ENCODE measurements around the gene TSPAN11.

The TSPAN11 gene

DNA sequence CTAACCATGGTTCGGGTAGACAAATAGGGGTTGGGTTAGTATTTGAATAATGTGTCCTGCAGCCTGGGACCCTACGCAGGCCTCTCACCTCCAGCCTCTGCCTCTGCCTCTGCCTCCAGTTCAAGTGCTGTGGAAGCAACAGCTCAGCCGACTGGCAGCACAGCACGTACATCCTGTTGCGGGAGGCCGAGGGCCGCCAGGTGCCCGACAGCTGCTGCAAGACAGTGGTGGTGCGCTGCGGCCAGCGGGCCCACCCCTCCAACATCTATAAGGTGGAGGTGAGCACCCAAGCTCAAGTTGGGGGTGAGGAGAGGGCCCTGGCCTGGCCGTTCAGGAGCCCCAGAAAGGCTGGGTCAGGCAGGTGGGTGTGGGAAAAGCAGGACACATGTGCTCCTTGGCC, 55.9 kb downstream of the TSPAN11 start:
- FAIRE-seq = no peak

DNA sequence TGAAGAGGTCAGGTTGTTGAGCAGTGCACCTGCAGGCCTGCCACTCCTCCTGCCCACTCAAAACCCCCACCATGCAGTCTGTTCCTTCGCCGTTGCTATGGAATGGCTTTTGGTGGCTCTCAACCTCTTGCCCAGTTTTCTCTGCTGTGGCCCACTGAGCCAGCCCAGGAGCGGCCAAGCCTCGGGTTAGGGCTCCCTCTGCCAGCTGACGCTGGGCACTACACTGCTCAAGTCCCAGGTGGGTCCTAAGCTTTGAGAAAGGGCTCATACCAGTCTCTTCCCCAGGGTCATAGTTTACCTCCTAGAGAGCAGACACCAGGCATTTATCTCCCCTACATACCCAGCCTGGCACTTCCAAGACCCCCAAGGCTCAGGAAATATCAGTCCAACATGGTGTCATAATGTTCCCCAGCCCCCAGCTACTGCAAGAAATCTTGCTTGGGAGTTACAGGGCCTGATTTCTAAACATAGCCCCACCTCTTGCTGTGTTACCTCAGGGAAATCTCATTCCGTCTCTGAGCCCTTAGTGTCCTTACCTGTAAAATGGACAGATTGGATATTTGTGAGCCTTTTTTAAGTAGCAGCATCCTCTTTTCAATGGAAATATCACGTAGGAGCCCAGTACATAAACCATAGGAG, 59.4 kb downstream of the TSPAN11 start:
- FAIRE-seq = no peak

DNA sequence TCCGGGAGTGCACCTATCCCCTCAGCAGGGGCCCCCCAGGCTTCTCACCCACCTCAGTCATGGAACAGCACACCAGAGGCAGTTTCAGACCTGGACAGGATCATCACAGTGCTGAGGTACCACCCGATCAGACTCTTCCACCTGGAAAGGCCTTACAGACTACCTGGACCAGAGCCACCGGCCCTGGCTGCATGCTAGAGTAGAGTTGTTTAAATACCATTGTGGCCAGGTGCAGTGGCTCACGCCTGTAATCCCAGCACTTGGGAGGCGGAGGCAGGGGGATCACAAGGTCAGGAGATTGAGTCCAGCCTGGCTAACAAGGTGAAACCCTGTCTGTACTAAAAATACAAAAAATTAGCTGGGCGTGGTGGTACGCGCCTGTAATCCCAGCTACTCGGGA, 61.5 kb downstream of the TSPAN11 start:
- FAIRE-seq = no peak

DNA sequence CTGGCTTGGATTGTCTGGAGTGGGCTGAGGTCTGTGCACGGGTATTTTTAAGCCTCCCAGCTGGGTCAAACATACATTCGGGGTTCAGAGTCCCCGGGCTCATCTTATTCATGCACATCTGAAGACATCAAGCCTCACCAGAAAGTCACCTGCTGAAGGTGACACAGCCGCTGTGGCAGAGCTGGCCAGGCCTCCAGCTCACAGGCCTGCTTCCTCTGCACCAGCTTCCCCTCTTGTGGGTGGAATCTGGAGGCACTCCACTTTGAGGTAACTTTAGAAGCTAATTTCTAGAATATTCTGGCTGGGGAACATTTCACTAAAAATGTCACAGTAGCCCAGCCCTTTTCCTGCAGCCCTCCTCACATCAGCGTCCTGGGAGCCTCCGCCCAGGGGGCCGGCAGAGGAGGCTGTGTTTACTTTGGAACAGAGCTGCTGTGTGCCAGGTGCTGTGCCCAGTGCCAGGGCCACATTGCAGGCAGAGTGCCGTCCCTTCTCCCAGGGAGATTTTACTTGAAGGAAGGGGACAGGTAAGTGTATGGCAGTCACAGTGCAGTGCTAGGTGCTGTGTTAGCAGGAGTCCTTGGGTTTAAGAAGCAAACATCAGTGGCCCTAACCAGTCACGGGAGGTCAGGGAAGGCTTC, 62.2 kb downstream of the TSPAN11 start:
- no peak for FAIRE-seq

DNA sequence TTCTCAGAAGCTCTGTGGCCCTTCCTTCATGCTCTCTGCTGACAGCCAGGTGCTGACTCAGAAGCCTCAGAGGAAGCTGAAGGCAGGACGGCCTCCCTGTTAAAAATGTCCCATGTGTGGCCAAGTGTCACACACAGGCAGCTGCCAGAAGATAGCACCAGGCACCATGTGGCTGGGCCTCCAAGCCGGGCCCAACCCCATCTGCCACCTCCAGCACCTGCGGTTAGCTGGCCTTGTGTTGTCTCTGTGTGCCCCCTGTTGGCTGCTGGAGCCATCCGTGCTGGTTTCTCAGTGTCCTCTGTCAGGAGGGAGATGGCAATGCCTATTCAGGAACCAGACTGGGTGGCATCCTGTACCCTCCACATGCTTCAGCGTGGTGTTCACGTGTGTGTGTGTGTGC, 63.2 kb downstream of the TSPAN11 start:
- no peak for FAIRE-seq

DNA sequence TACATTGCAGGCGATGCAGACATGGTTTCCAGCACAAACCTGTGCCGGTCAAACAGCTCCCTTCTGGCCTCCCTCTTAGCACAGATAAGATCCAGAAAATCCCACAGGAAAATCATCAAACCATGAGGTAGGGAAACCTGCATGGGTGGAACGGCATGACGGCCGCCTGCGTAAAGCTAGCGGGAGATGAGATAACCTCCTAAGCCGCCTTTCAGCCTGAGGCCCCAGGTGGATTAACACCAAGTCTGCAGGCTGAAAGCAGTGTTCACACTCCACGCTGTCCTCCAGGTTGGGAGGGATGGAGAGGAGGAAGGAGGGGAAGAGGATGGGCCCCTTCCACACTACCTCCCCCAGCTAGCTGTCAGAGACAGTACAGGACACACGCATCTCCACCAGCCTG, 63.8 kb downstream of the TSPAN11 start:
- FAIRE-seq = no peak

DNA sequence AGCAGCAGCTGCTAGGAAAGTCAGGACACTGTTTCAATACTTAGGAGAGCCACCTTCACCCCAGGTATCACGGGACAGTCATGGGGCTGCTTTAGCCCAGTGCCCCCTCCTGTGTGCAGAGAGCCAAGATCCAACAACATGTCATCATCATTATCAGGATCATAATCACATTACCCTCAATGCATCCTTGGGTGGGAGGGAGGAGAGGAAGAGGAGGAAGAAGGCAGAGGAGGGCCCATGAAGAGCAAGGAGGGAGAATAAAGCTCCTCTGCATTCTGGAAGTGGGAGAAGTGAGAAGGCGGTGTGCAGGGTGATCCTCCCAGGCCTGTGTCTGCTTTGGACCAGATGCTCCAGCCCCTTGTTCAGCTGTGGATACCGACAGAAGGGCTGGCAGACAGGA, 64.2 kb downstream of the TSPAN11 start:
- no peak for FAIRE-seq

DNA sequence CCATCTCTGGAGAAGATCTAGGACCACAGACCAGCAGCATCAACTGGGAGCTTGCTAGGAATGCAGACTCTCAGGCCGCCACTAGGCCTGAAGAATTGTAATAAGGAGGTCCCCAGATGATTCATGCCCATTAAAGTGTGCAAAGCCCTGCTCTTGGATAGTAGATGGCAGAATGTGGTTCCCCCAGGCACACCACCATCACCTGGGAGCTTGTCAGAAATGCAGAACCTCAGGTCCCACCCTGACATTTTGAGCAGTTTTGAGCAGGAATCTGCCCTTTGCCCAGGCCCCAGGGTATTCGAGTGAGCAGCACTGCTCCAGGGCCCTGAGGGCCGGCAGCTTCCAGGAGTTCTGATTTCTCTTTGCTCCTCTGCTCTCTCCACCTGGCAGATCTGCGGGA, 64.9 kb downstream of the TSPAN11 start:
- no peak for FAIRE-seq

DNA sequence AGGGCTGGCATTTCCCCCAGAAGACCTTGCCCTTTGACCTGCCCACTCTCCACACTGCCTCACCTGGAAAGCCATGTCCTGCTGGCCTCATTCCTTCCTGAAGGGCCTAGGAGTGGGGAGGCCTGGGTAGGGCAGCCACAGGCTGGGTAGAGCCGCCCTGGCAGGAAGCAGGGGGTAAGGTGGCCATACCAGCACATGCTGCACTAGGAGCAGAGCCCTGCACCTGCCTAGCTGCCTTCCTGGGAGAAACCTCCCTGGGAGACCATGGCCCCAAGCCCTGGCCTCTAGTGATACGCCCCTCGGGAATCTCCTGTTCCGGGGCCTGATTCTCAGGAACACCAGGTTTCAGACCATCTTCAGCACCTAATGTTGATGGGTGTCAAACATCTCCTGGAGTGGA, 65.8 kb downstream of the TSPAN11 start:
- FAIRE-seq = no peak

DNA sequence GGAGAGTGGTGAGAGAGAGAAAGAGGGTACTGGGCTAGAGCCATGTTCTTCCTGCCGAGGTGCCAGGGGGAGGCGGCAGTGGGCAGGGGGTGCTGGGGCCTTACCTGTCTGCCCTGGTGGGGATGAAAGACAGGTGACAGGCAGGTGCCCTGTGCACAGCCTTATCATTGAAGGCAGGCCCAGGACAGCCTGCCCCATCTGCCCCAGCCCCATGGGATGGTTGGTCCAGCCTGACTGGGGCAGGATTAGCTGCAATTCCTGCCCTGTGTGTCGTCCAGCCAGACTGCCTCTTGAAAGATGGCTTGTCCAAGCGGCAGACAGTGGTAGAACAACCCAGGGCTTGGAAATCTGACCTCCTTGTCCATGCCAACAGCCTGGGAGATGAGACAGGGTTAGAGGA, 67.2 kb downstream of the TSPAN11 start:
- no peak for FAIRE-seq

DNA sequence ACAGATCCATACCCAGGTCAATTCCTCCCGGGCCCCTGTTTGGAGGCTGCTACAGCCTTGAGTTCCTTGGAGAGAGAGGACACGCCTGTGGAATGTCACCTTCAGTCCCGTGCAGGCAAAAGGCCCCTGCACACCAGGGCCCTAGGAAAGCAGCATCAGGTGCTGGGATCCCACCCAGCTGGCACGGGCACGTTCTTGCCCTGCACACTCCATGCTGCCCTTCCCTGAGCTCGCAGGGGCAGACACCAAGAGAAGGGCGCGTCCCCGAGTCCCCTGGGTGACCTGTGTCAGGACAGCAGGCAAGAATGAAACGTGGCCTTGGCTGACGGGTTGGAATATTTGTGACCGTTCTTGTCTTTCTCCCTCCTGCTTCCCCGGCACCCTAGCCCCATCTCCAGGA, 67.7 kb downstream of the TSPAN11 start:
- FAIRE-seq = no peak

DNA sequence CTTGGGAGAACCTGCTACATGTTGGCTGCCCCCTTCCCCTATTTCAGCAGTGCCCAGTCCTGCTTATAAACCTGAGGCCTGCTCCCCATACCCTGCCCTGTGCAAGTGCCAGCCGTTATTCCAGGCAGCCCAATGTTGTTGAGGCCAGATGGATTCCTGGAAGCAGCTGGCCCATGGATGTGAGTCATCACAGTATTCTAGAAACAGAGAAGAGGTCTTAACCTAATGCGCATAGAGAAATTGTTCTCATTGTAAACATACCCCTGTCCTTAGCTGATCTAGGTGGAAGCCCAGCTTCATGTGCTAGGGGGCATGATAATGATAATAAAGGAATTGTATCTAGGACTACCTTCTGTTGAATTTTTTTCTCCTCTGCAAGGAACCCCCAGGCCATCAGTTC, 69.7 kb downstream of the TSPAN11 start:
- no peak for FAIRE-seq

DNA sequence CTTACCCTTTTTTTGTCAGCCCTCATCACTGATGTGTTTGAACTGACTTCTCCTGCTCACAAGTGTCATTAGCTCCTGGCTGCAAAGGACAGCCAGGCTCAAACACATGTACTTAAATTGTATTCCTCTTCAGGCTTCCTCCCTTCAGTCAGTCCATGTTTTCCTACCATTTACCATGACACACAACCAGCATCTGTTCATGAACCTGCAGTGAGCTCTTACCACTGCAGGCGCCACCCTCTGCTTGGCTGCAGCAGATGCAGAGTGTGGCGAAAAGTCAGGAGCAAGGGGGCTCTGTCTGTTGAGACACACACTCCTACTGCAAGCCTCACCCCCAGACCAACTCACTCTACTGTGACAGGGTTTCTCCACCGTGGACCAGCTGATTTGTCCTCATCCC, 70.2 kb downstream of the TSPAN11 start:
- FAIRE-seq = no peak

DNA sequence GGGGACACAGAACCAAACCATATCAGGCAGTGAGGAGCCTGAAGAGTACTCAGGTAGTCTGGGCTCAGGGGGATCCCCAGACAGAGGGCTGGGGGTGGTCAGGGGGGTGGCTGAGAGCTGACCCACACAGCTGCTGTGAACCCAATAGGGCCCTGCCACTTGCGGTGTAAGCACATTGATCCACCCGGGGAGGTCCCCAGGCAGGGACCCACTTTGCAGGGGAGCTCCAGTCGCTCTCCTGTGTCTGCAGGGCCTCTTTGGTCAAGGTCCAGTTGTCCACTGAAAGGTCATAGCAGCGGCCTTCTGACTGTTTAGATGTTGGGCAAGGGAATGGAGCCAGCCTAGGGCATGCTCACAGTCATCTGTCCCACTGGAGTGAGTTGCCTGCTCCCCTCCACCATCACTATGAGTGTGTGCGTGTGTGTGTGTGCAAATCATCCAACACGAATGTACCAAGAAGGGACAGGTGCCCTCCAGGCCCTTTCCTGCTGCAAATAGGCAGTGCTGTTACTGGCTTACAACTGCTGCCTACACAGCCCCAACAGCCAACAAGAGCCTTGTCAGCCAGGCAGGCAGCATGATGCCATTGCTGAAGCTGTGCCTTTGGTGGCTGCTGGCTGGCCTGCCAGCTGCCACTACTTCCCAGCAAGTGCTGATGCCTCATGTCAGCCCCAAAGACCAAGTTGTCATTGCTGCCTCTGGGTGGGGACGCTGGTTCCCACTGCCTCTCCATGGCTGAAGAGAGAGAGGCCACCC, 71.3 kb downstream of the TSPAN11 start:
- no peak for FAIRE-seq

DNA sequence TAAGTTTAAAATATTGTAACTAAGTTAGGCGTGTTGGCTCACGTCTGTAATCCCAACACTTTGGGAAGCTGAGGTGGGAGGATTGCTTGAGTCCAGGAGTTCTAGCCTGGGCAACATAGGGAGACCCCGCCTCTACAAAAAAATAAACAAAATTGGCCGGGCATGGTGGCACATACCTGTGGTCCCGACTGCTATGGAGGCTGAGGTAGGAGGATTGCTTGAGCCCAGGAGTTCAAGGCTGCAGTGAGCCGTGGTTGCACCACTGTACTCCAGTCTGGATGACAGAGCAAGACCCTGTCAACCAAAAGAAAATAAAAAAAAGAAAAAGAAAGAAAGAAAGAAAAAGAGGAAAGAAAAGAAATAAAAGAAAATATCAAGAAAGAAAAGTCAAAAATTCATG, 72.5 kb downstream of the TSPAN11 start:
- no peak for FAIRE-seq

DNA sequence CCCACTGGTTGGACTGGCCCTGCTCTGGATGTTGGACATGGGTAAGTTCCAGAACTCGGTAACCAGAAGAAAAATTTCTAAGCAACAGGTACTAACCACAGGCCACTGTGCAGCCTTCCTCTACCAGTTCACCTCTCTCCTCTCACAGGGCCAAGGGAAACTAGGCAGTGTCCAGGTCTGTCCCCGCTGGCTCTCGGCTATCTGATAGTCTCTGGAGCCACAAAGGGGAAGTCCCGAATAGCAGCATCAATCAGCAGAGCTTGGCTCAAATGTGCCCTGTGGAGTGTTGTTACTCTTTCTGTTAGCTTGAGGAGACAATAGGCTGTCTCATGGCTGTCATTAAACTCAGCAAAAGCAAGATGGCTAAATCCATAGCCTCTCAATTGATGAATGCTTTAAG, 73.2 kb downstream of the TSPAN11 start:
- no peak for FAIRE-seq

DNA sequence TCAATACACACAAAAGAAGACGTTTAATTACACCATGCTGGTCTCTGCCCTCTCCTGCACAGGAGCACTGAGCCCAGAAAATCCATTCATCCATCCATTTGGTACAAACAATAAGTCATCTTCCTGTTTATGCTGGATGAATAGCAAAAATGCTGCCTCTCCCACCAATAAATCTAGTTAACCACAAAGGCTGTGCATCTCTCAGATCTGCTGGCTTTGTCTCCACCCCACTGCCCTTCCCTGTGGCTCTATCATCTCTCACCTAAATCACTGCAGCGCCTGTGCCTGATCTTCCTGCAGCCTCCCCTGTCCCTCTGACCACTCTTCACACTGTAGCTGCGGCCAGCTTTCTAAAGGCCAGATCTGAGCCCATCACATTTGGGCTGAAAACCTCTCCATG, 74.2 kb downstream of the TSPAN11 start:
- no peak for FAIRE-seq

DNA sequence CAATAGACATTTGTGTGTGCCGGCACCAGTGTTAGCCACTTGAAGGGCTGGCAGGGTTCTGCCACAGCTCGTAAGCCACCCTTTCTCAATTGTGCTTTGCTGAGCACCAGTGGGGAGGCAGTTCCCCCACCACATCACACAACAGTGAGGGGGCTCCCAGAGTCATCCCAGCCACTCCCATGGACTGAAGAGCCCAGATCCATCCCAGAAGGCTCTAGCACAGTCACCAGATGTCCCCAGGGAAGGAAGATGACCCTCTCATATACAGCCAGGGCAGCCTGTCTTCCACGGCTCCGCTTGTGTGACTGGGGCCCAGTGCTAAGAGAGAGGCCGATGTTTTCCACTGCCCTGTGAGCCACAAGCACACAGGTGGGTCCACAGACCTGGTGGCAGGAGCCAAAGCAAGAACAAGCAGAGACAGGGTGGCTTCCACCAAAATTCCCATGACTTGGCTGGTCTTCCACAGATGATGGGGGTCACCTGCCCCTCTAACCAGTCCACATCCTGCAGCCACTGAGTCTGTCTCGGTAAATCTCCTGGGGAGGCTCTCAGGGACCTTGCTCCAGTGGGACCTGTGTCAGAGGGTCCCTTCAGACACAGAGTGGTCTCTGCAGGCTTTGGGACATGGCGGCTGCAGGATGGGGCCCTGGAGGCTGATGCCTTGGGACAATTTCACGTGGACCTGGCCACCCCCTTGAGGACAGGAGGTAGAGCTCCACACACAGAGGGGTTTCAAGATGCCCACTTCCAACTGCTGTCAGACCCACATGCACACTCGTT, 75.2 kb downstream of the TSPAN11 start:
- FAIRE-seq = no peak

DNA sequence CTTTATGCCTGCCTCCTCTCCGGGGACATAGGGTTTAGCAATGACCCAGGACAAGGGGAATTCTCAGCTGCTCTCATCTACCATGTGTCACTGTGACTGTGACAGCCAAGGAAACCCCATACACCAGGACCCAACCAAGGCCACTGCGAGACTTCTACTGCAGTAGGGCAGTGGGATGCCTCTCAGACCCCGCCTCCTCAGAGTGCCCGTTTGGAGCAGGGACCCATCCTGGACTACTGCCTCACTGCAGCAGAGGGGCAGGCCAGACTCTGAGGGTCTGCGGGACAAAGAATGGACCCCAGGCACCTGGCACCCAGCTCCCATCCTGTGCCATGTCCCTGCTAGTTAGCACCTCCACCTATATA, 75.8 kb downstream of the TSPAN11 start:
- no peak for FAIRE-seq

DNA sequence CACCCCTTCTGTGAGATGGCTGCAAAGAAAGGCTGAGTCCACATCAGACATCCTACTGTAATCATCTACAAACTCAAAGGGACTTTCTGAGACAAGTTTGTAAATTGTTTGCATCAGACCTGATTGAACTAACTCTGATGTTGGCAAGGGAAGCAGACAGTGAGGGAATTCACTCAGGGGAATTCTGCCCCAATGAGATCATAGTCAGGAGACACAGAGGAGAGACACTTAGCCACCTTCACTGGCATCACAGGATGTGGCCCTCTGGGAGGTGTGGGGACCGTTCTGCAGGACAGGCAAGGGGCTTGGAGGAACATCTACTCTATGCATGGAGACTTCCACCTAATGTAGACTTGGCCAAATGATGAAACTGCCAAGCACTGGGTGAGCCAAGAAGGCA, 76.5 kb downstream of the TSPAN11 start:
- no peak for FAIRE-seq

DNA sequence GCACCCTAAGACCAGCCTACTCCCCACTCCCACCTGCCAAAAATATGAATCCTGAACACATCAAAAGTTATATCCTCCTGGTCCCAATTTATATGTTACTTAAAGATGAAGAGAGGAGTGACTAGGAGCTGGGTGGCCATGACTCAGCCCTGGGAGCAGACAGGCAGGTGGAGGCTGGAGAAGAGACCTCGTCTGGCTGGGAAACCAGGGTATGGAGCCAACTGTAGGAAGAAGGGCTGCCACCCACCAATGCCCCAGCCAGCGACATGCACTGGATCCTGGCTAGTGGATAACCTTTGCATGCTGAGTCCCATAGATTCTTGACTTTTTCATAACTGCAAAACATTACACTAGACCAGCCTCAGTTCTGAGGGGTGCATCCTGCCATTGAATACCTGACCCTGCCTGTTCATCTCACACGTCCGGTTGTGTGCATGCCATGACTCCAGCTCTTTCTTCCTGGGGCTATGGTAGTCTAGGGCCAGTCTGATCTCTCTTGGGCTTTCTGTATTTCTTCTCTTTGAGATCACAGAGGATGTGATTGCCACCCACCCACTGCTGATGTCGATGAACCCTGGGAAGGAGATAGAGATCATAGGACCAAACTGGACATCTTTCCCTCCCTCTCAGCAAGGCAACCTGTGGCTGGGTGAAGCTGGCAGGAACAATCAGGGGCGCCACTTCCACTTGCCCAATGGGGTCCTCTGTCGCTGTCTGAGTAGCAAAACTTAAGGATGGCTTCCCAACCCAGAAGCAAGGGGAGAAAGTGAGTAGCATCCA, 77.5 kb downstream of the TSPAN11 start:
- no peak for FAIRE-seq

DNA sequence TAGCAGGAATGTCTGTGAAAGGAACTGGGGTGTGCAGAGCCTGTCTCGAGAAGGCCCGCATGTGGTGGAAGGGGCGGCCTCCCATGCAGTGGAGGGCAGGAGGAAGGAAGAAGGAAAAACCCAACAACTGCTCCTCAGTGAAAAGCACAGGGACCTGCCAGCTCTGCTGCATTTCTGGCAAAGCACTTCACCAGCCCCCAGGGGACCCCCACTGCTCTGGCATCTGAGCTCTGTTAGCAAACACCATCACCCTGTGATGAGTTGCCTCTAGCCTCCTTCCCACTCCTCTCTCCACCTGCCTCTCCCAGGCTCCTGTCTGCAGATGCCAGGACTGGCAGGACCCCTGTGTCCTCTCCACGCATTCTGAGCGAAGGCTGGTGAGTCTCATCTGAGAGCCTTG, 78.1 kb downstream of the TSPAN11 start:
- no peak for FAIRE-seq
